ENCODE results near the gene SASH1.

SASH1 gene

DNA sequence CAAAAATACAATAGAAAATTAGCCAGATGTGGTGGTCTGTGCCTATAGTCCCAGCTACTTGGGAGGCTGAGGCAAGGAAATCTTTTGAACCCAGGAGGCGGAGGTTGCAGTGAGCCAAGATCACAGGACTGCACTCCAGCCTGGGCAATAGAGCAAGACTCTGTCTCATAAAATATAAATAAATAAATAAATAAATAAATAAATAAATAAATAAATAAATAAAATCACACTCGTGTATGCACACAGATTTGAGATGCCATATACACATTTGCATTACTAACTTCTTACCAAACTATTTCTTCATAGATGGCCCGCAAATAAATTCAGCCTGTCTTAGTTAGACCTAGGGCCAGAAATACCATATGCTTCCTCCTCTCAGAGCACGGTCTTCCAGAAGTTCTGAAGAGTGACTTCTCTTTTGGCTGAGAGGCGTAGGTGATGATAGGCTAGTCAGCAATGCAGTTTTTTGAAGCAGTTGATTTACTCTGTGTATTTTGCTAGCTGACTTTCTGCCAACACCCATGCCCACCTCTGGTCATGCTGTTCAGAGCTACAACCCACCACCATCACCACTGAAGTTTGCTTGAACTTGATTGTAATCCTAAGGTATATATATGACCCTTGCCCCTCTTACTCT lies 150.1 kb downstream of the SASH1 start:
- no peaks in the 10 kb centered on the region for H3K36me3 Mint-ChIP-seq
- H3K4me1 Mint-ChIP-seq = no peaks in the 10 kb centered on the region
- H3K9me3 Mint-ChIP-seq = no peaks in the 10 kb centered on the region
- H3K27ac Mint-ChIP-seq = no peak overlapping the region
- H3K27me3 Mint-ChIP-seq = no peaks in the 10 kb centered on the region
- H3K4me3 Mint-ChIP-seq = no peak overlapping the region

DNA sequence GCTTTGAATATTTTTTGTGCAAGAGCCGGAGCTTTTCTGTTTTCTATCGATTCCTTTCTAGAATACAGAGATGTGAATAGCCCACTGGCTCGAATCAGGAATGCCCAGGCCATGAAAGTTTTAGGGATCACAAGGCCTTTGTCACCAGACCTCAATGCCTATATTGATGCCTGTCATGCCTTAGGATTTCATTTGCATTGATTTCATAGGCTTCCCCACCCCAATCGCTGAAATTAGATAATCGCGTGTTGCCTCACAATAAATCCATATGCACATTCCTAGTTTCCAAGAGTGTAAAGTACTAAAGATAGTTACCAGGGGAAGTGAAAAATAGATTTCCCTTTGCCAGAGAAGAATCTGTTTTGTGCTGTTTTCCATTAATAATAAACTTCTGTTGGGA lies 150.8 kb downstream of the SASH1 start:
- no peaks in the 10 kb centered on the region for H3K4me1 Mint-ChIP-seq
- H3K27me3 Mint-ChIP-seq = no peaks in the 10 kb centered on the region
- no peak overlapping the region for H3K27ac Mint-ChIP-seq
- no peak overlapping the region for H3K4me3 Mint-ChIP-seq
- no peaks in the 10 kb centered on the region for H3K36me3 Mint-ChIP-seq
- no peaks in the 10 kb centered on the region for H3K9me3 Mint-ChIP-seq

DNA sequence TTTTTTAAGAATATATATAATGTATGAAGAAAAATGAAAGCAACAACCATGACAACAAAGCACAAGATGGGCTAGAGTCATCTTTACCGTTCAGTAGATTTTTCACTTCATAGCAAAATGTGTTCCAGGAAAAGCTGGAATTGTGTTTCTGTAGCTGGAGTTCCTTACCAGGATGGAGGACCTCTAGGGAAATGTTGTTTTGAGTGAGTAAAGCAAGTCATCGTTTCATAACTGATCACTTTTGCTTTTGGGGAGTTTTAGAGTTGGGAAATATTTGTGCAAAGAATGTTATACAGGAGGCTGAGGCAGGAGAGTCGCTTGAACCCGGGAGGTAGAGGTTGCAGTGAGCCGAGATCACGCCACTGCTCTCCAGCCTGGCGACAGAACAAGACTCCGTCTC lies 151.6 kb downstream of the SASH1 start:
- H3K27me3 Mint-ChIP-seq = no peaks in the 10 kb centered on the region
- no peaks in the 10 kb centered on the region for H3K4me1 Mint-ChIP-seq
- no peaks in the 10 kb centered on the region for H3K36me3 Mint-ChIP-seq
- H3K9me3 Mint-ChIP-seq = no peaks in the 10 kb centered on the region
- H3K27ac Mint-ChIP-seq = peak overlapping the region; percentile 43
- no peak overlapping the region for H3K4me3 Mint-ChIP-seq

DNA sequence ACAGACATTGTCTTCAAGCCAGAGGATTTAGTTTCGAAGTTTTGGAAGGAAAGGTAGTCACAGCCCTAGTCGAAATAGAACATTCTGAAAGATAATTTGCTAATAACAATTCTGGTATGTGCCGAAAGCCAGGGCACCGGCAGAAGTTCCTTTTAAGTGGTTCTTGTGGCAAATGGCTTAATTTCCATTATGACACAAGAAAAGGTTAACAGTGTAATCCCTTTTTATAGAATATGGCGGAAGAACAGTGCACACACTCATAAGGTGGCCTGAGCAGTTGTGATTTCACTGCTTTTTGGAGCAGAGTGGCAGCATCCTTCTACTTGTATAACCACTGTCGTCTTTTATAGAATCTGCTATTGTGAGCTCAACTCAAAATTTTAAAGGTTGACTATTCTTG lies 152.4 kb downstream of the SASH1 start:
- H3K4me3 Mint-ChIP-seq = no peak overlapping the region
- H3K4me1 Mint-ChIP-seq = no peaks in the 10 kb centered on the region
- H3K27ac Mint-ChIP-seq = no peak overlapping the region
- no peaks in the 10 kb centered on the region for H3K9me3 Mint-ChIP-seq
- no peaks in the 10 kb centered on the region for H3K36me3 Mint-ChIP-seq
- H3K27me3 Mint-ChIP-seq = no peaks in the 10 kb centered on the region

DNA sequence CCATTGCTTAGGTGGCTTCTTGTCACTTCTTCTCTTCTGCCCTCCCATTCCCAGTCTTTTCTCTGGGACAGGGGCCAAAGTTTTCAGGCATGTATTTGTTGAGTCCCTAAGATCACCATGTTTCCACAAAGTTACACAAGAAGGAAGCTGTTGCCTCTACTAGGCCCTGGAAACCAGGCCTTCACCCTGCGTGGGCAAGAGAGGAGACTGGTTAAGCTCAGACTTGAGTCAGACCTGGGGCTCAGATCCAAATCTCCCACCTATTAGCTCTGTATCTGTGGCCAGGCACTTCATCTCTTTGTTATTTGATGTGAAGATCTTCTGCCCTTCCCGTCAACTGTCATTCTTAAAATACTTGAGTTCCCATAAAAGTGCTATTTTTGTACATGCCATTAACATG lies 154.6 kb downstream of the SASH1 start:
- H3K4me3 Mint-ChIP-seq = no peak overlapping the region
- no peak overlapping the region for H3K27ac Mint-ChIP-seq
- H3K4me1 Mint-ChIP-seq = no peaks in the 10 kb centered on the region
- H3K9me3 Mint-ChIP-seq = peaks cover 4% of the 10 kb centered on the region
- no peaks in the 10 kb centered on the region for H3K36me3 Mint-ChIP-seq
- peaks cover 5% of the 10 kb centered on the region for H3K27me3 Mint-ChIP-seq

DNA sequence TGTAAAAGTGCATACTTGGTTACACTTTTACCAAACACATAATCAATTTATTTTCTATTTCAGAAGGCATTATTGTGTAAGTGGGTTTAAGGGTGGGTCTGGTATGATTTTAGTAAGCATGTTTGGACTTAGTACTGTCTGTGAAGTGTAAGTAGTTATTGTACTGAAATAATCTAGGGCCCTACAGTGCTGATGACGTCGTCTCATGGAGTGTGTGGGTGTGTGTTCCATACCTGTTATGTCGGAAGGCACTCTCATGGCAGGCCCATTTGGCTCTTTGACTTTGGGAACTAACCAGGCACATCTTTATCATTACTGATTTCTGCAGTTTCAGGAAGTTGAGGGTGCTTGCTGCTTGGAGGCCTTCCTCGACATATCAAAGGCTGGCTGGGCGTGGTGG lies 155.1 kb downstream of the SASH1 start:
- Mint-ChIP-seq H3K36me3 (no peaks in the 10 kb centered on the region), H3K27ac (no peak overlapping the region), H3K27me3 (peaks cover 6% of the 10 kb centered on the region), H3K9me3 (peaks cover 4% of the 10 kb centered on the region), H3K4me3 (no peak overlapping the region), H3K4me1 (no peaks in the 10 kb centered on the region)

DNA sequence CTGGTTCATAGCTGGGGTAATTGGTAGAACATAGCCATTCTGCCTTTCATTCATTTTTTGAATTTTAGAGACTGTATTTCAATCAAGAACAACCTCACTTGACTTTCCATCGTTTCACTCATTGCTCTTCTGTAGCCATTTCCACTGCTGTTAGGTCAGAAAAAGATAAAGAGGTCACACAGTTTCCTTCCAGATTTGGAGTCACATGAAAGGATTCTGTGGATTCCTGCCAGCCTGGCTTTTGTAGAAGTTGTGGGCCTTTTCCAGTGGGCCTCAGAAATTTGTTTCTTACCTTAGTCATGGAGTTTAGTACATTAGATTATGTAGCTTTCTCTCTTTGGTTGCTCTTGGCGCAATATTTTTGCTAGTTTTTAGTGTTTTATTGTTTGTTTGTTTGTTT lies 157.8 kb downstream of the SASH1 start:
- H3K4me1 Mint-ChIP-seq = no peaks in the 10 kb centered on the region
- no peak overlapping the region for H3K4me3 Mint-ChIP-seq
- H3K36me3 Mint-ChIP-seq = no peaks in the 10 kb centered on the region
- H3K9me3 Mint-ChIP-seq = peaks cover 4% of the 10 kb centered on the region
- peaks cover 8% of the 10 kb centered on the region for H3K27me3 Mint-ChIP-seq
- H3K27ac Mint-ChIP-seq = no peak overlapping the region

DNA sequence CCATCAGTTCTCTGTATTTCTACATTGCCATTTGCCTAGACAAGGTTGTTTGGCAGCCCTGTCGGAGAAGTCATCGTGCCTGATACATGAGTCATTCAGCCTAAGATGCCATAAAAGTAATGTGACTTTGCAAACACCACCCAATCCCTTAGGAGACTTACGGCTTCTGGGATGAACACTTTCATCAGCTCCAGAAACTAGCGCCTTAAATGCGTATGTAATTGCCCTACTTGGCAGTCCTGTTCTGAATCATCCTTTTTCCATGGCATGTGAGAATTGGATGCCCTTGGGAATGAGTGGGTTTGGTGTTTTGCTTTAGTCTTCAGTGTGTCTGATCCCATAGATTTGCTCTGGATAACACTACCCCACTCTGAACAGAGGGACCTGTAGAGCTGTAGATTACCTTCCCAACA lies 158.5 kb downstream of the SASH1 start:
- Mint-ChIP-seq H3K36me3 (no peaks in the 10 kb centered on the region), H3K27ac (no peak overlapping the region), H3K4me1 (no peaks in the 10 kb centered on the region), H3K9me3 (peaks cover 4% of the 10 kb centered on the region), H3K4me3 (no peak overlapping the region), H3K27me3 (peaks cover 8% of the 10 kb centered on the region)

DNA sequence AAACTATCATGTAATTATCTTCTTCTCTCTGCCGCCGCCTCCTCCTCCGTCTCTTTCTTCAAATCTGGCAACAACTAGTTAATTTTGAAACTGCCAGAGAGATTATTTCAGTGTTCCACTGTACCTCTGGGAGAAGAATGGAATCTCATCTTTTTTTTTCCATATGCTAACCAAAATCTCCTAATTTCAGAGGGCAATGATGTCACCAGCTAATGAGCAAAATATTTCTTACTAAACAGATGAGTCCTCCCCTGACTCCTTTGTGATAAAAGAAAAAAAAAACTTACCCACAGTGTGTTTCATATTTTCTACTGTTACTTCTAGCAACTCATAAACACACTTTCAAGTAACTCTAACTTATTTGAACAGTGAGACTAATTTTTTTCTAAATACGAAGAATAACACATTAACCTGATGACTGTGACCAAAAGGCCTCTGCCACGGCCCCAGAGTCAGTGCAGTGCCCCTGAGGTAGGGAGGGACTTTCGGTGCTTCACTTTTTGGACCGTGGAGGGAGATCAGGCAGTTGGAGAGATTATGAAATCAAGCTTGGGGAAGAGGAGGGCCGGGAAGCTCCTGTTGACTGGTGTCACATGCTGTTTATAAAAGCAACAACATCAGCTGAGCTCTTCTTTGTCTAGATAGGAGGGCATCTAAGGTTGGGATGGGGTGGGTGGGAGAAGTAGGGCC lies 159.6 kb downstream of the SASH1 start:
- Mint-ChIP-seq H3K36me3 (no peaks in the 10 kb centered on the region), H3K4me3 (no peak overlapping the region)

DNA sequence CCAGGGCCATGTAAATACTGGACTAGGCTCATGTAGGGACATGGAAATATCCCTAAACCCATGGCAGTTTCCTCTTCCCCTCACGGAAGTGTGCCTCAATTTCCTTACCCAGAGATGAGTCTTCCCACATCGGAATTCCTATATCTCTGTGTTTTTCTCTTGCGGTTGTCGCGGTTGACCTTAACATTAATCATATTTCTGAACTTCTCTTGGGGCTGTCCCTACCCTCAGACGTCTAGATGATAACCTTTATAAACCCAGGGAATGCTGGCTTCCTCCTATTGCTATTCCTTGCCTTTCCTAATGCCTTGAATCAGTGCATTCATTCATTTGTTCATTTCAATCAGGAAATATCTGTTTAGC lies 160.1 kb downstream of the SASH1 start:
- Mint-ChIP-seq H3K27ac (no peak overlapping the region), H3K4me1 (no peaks in the 10 kb centered on the region), H3K27me3 (peaks cover 8% of the 10 kb centered on the region), H3K4me3 (no peak overlapping the region), H3K36me3 (no peaks in the 10 kb centered on the region), H3K9me3 (peaks cover 4% of the 10 kb centered on the region)

More for the DNA sequence above, 159.6 kb downstream of the SASH1 start:
- H3K27ac Mint-ChIP-seq = no peak overlapping the region
- H3K9me3 Mint-ChIP-seq = peaks cover 4% of the 10 kb centered on the region
- H3K4me1 Mint-ChIP-seq = no peaks in the 10 kb centered on the region
- peaks cover 8% of the 10 kb centered on the region for H3K27me3 Mint-ChIP-seq

DNA sequence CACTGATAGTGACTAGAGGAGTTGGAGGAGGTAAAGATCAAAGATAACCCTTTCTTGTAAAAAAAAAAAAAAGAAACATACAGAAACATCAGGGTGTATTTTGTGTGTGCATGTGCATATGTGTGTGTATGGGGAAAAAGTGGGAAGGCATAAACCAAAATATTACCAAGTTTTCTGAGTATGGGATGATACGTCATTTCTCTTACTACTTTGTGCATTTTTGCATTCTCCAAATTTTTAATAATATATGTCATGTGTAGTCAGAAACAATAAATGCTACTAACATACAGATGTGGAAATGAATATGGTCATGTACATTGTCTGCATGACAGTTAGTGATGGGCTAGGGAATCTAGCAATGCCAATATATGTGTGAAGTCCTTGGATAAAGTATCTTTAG lies 161.1 kb downstream of the SASH1 start:
- Mint-ChIP-seq H3K36me3 (no peaks in the 10 kb centered on the region), H3K9me3 (peaks cover 4% of the 10 kb centered on the region), H3K4me1 (no peaks in the 10 kb centered on the region), H3K27me3 (peaks cover 9% of the 10 kb centered on the region), H3K4me3 (no peak overlapping the region), H3K27ac (no peak overlapping the region)

DNA sequence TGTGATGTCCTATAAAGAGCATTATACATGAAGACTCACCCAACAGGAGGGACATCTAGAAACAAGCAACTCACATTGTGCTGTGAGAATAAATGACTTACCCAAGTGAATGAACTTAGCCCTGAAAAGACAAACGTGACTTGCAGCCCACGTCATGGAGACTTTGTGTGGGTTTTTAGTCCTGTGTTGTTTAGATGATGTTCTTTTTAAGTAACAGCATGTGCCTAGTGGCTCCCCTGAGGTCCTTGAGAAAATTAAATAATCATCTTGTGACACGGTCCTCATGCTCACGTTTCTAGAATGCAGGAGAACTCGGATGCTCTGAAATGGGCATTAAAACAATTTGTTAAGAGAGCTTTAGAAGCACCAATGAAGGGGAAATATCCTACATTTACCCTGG lies 165.1 kb downstream of the SASH1 start:
- H3K27ac Mint-ChIP-seq = no peak overlapping the region
- H3K27me3 Mint-ChIP-seq = peaks cover 7% of the 10 kb centered on the region
- H3K4me3 Mint-ChIP-seq = no peak overlapping the region
- H3K36me3 Mint-ChIP-seq = no peaks in the 10 kb centered on the region
- H3K4me1 Mint-ChIP-seq = no peaks in the 10 kb centered on the region
- no peaks in the 10 kb centered on the region for H3K9me3 Mint-ChIP-seq

DNA sequence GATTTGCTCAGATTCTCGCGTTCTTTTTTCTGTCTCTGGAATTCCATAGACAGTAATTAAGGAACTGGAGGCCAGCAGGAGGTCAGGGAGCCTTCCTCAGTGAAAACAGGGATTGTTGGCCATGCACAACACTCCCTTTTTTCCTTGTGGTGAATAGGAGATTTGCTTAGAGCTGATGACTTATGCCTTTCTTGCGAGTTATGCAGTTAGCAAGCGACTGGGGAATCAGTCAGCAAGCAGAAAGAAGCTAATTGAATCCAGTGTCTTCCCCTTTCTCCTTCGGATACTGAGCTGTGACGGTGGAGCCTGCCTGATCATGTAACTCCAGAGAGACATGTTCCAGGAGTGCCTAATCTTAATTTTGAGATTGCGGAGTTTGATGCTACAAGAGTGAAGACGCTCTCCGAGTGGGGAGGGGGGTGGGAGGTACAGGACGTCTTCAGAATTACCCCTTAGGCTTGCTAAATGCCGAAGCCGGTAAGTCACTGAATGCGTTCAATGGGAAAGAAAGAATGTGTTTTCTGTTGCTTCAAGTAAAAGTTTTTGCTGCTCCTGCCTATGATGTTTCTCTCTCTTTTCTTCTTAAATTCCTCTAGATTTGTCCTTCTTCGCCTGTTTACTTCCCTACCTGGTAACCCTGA lies 165.9 kb downstream of the SASH1 start:
- Mint-ChIP-seq H3K27me3 (peaks cover 10% of the 10 kb centered on the region), H3K36me3 (no peaks in the 10 kb centered on the region), H3K27ac (no peak overlapping the region), H3K4me3 (no peak overlapping the region), H3K9me3 (no peaks in the 10 kb centered on the region), H3K4me1 (no peaks in the 10 kb centered on the region)

DNA sequence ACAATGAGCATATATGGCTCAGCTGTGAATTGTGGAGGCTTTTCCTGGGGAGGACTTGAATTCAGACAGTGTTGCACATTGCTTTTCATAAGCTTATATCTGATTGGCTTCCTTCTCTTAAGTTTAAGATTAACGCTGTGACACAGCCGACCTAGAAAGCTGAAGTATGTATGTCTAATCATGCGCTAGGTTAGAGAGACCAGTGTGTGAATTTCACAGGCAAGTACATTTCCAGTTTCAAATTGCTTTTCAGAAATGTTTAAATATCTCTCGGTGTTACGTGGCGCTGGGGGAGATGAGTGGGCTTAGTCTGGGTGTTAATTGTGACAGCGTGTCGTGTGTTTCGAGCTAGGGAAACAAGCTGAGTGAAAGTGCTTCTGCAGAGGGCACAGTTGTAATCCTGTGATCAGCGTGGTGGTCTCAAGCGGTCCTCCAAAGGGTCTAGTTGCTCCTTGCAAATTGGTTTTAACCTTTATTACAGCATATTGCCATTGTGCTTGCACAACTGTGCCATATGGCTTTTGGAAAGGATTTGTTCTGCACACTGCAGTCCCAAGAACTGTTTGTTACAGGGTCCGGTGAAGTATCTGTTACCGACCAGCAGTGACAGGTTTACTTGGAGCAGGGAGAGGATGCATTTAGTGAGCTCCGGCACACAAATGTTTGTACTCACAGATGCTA lies 166.6 kb downstream of the SASH1 start:
- Mint-ChIP-seq H3K36me3 (no peaks in the 10 kb centered on the region), H3K9me3 (no peaks in the 10 kb centered on the region), H3K27me3 (peaks cover 10% of the 10 kb centered on the region), H3K27ac (no peak overlapping the region), H3K4me1 (no peaks in the 10 kb centered on the region), H3K4me3 (no peak overlapping the region)

DNA sequence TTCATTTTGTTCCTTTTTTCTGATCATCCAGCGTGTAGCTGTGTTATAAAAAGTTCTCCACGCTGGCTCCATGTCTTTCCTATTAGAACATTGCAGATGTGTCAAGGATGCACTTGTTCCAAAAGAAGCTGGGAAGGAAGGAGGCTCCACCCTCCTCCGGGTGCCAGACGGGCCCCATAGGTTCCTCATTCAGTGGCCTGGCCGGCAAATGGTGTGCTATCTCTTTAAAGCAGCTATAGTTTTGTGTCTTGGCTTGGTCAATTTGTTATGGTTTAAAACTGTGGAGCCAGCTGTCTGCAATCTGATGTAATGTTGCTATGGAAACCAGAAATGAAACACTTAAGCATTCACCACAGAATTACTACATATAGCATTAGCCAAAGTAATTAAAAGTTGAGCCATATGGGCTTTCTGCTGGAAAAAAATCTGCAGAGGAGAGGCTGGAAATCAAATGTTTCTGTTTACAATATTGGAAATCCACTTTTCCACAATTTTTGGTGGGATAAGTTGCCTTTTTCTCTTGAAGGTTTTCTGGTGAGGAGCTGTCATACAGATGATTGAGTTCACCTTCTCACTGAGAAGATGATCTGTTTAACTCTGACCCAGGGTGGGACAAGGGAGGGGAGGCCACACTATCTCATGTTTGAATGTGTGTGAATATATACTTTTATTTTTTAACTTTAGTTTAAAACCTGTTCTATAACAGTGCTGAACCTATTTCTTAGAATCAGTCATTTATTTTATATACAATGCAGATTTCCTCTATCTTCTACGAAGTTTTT lies 167.4 kb downstream of the SASH1 start:
- peaks cover 8% of the 10 kb centered on the region for H3K27me3 Mint-ChIP-seq
- H3K27ac Mint-ChIP-seq = no peak overlapping the region
- no peaks in the 10 kb centered on the region for H3K9me3 Mint-ChIP-seq
- no peak overlapping the region for H3K4me3 Mint-ChIP-seq
- no peaks in the 10 kb centered on the region for H3K36me3 Mint-ChIP-seq
- no peaks in the 10 kb centered on the region for H3K4me1 Mint-ChIP-seq

All from activated naive CD4-positive, alpha-beta T cell treated with anti-CD3 and anti-CD28 coated beads, Interleukin-2, amount 50 U/mL, for 24 hours (primary cell).